Activated CD8-positive, alpha-beta memory T cell treated with anti-CD3 and anti-CD28 coated beads, Interleukin-2, amount 50 U/mL, for 48 hours (primary cell): ENCODE measurements around the gene GPR68.
"Not testable (repeated sequence)": the region's sequence is repeated elsewhere in the genome, so short reads cannot be mapped to it uniquely, and the experiment has no call there.

Experiments used
- DNase-seq: peaks from one replicate; pipeline ENCODE4 v3.0.0-alpha.2; 2020

GPR68 gene

GRCh38 chr14:91228112-91229004, 16.1 kb downstream of the GPR68 start:
- peak; percentile 89 for DNase-seq

- no peak for DNase-seq
Observed at GRCh38 chr14:91227183-91227628, 17.3 kb downstream of the GPR68 start.

- DNase-seq: not testable (repeated sequence)
Observed at GRCh38 chr14:91226360-91226759, 18.1 kb downstream of the GPR68 start.

GRCh38 chr14:91225025-91225424, 19.5 kb downstream of the GPR68 start:
- DNase-seq: no peak

- no peak for DNase-seq
Observed at GRCh38 chr14:91223028-91223783, 21.3 kb downstream of the GPR68 start.

- DNase-seq: no peak
Observed at GRCh38 chr14:91221270-91221669, 23.2 kb downstream of the GPR68 start.

GRCh38 chr14:91220581-91221000, 23.9 kb downstream of the GPR68 start:
- no peak for DNase-seq

GRCh38 chr14:91219517-91220389, 24.8 kb downstream of the GPR68 start:
- DNase-seq: no peak

GRCh38 chr14:91218014-91218413, 26.5 kb downstream of the GPR68 start:
- no peak for DNase-seq

- DNase-seq: no peak
Observed at GRCh38 chr14:91216731-91217226, 27.7 kb downstream of the GPR68 start.

- DNase-seq: no peak
Observed at GRCh38 chr14:91215381-91215780, 29.1 kb downstream of the GPR68 start.

GRCh38 chr14:91214306-91214705, 30.2 kb downstream of the GPR68 start:
- DNase-seq: no peak

GRCh38 chr14:91211017-91211416, 33.5 kb downstream of the GPR68 start:
- no peak for DNase-seq

GRCh38 chr14:91207008-91207407, 37.5 kb downstream of the GPR68 start:
- no peak for DNase-seq

- DNase-seq: no peak
Observed at GRCh38 chr14:91205459-91205858, 39.0 kb downstream of the GPR68 start.

GRCh38 chr14:91204657-91205056, 39.8 kb downstream of the GPR68 start:
- DNase-seq: no peak

GRCh38 chr14:91202234-91202974, 42.1 kb downstream of the GPR68 start:
- no peak for DNase-seq

- not testable (repeated sequence) for DNase-seq
Observed at GRCh38 chr14:91200802-91201201, 43.7 kb downstream of the GPR68 start.

- no peak for DNase-seq
Observed at GRCh38 chr14:91197631-91198030, 46.9 kb downstream of the GPR68 start.

GRCh38 chr14:91195881-91196280, 48.6 kb downstream of the GPR68 start:
- no peak for DNase-seq

- DNase-seq: no peak
Observed at GRCh38 chr14:91193069-91193468, 51.4 kb downstream of the GPR68 start.

- DNase-seq: no peak
Observed at GRCh38 chr14:91190853-91191252, 53.7 kb downstream of the GPR68 start.
